Amygdala (tissue), 56 donors: ENCODE results near the gene HOXA10.

Experiments used
- DNase-seq, 56 donors: peaks; one replicate each; lab custom pipeline; 2025; lab: John Stamatoyannopoulos, UW

Gene HOXA10

GRCh38 chr7:27138985-27139333 lies 35.2 kb downstream of the HOXA10 start:
- DNase-seq: no peak

- DNase-seq: no peak
These were observed 35.6 kb downstream of the HOXA10 start for GRCh38 chr7:27138472-27138871.

- DNase-seq: no peak
These were observed 36.3 kb downstream of the HOXA10 start for GRCh38 chr7:27137640-27138315.

GRCh38 chr7:27134392-27134791 lies 39.7 kb downstream of the HOXA10 start:
- DNase-seq: no peak

- no peak for DNase-seq
These were observed 40.5 kb downstream of the HOXA10 start for GRCh38 chr7:27133409-27134231.

GRCh38 chr7:27132978-27133377 lies 41.1 kb downstream of the HOXA10 start:
- no peak for DNase-seq

GRCh38 chr7:27132214-27132613 lies 41.9 kb downstream of the HOXA10 start:
- no peak for DNase-seq

- no peak for DNase-seq
These were observed 42.7 kb downstream of the HOXA10 start for GRCh38 chr7:27131390-27131819.

GRCh38 chr7:27130540-27131389 lies 43.4 kb downstream of the HOXA10 start, which contains the start of gene HOXA4:
Gene HOXA4, minus strand, starts transcription at chr7:27130757. Its CDS starts 24 bp downstream, at chr7:27130733.
- DNase-seq: peak in 8 of 56 donors; percentile 4 to 23 (median 6)

- no peak for DNase-seq
These were observed 44.2 kb downstream of the HOXA10 start for GRCh38 chr7:27129729-27130539.

GRCh38 chr7:27128776-27129728 lies 45.1 kb downstream of the HOXA10 start:
- no peak for DNase-seq

GRCh38 chr7:27128034-27128433 lies 46.1 kb downstream of the HOXA10 start:
- no peak for DNase-seq

- DNase-seq: no peak
These were observed 47.4 kb downstream of the HOXA10 start for GRCh38 chr7:27126596-27127327.

- no peak for DNase-seq
These were observed 48.1 kb downstream of the HOXA10 start for GRCh38 chr7:27125986-27126394.

GRCh38 chr7:27124902-27125689 lies 49.0 kb downstream of the HOXA10 start:
- no peak for DNase-seq

- DNase-seq: no peak
These were observed 49.8 kb downstream of the HOXA10 start for GRCh38 chr7:27124096-27124901.
